Activated CD8-positive, alpha-beta T cell treated with anti-CD3 and anti-CD28 coated beads, Interleukin-2, amount 10 ng/mL, durations not matched to agents 7 days and 5 days (primary cell): ENCODE data around the gene ADNP. TPM values are rescaled to one million over a fixed set of nuclear protein-coding genes. Genes with fewer than 3 reads are reported as not detected.

ENCODE experiments used
- ATAC-seq: fragments of 150-1000 bp; cut with Tn5 transposase; one replicate; pipeline ENCODE4 v1.10.0; 2021; ENCODE audit warnings: moderate library complexity
- CTCF ChIA-PET: fragments of 350-600 bp; sonication (Branson Sonifier 250); formaldehyde crosslinking; loops from one replicate; lab custom pipeline; 2021; ENCODE audit warnings: antibody characterized with exemption; lab: Charles Lee
- POLR2A ChIA-PET: fragments of 350-600 bp; sonication (Branson Sonifier 250); formaldehyde crosslinking; loops from one replicate; lab custom pipeline; 2021; ENCODE audit warnings: antibody characterized with exemption; lab: Charles Lee
- DNase-seq: peaks from one replicate; pipeline ENCODE4 v3.0.0-alpha.2; 2020
- H3K27ac Mint-ChIP-seq: one replicate; pipeline ENCODE4 v1.8.0; 2021; ENCODE audit warnings: mild to moderate bottlenecking, mixed read lengths
- H3K27me3 Mint-ChIP-seq: one replicate; pipeline ENCODE4 v1.8.0; 2021; ENCODE audit warnings: low read depth, mixed read lengths
- H3K36me3 Mint-ChIP-seq: one replicate; pipeline ENCODE4 v1.8.0; 2021; ENCODE audit warnings: low read depth, mixed read lengths
- H3K4me1 Mint-ChIP-seq: one replicate; pipeline ENCODE4 v1.8.0; 2021; ENCODE audit warnings: low read depth, mixed read lengths
- H3K4me3 Mint-ChIP-seq: one replicate; pipeline ENCODE4 v1.8.0; 2021; ENCODE audit warnings: mild to moderate bottlenecking, mixed read lengths
- H3K9me3 Mint-ChIP-seq: one replicate; pipeline ENCODE4 v1.8.0; 2022; ENCODE audit warnings: mixed read lengths; ENCODE audit not compliant: insufficient read depth
- total RNA-seq, 2 experiments: library from RNA; stranded (reverse); gene quantifications; one replicate each; pipeline ENCODE4 v1.2.3, GENCODE V29; 2021

The ADNP gene
- total RNA-seq, 2 experiments from 2014 or later, result 62.5 to 67.6 TPM

- peak; percentile 91 for DNase-seq
- ChIA-PET POLR2A (interaction anchor here (0.8 to 3.0 kb wide), 19 partner anchors 9 to 583 kb away, joined by 3 to 101 read pairs (median 5); partner anchors contain the start of genes ADNP, BCAS4 and NFATC2), CTCF (interaction anchor here (0.8 to 3.0 kb wide), 14 partner anchors 9 to 887 kb away, joined by 3 to 49 read pairs (median 6); partner anchors contain the start of genes ADNP and BCAS4)
- H3K9me3 Mint-ChIP-seq, result no peaks in the 10 kb centered on the region
- H3K27me3 Mint-ChIP-seq, result no peaks in the 10 kb centered on the region
- ATAC-seq, result peak; percentile 75
- peak within 1 kb of the TSS; percentile 93 for H3K4me3 Mint-ChIP-seq
- peaks cover 30% of the 10 kb centered on the region for H3K36me3 Mint-ChIP-seq
- peak within 1 kb of the TSS; percentile 99 for H3K27ac Mint-ChIP-seq
- H3K4me1 Mint-ChIP-seq, result peaks cover 44% of the 10 kb centered on the region
These were observed 27.6 kb upstream of the ADNP start, which contains the start of gene MOCS3 for GRCh38 chr20:50958615-50959542. TSS of gene MOCS3 (plus strand) at chr20:50958818. CDS start at chr20:50958843, 25 bp downstream.

DNA sequence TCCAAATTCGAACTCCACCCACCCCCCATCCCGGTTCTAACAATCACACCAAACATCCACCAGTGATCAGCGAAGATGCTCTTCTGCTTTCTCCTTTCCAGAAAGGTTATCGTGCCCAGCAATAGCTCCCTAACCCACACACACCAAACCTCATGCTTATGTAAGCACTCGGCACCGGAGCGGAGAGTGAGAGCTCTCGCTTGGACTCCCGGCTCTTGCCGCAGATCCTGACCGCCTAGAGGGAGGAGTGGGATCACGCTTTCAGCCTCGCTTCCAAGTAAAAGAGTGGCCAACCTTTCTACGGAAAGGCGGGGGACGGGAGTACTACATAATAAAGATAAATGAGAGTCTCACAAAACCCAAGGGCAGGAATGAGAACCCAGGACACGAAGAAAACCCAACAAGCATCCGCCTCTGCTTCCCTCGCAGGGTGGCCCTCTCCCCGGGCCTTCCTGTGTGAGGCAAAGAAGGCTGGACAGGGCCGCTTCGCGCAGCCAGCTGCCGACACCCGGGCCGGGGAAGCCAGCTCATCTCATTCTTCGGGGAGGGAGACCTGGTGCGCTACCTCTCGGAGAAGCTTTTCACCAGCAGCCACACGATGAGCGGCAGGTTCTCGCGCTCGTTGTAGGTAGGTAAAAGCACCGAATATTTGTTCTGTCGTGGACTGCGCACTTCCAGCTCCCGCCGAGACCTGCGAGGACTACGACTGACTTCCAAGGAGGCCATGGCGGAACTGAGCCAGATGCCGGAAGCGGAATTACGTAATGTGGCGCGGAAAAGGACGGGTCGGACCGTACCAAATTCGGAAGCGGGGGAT, 26.8 kb upstream of the ADNP start, which contains the start of gene DPM1:
DPM1 (minus strand) TSS at position 735 of the 817 bp plus-strand sequence; CDS start at position 726, 9 bp downstream.
- peak; percentile 93 for DNase-seq
- POLR2A ChIA-PET, result interaction anchor here (0.6 to 3.0 kb wide), 29 partner anchors 8 to 584 kb away, joined by 3 to 101 read pairs (median 4); partner anchors contain the start of genes ADNP, BCAS4 and NFATC2
- H3K9me3 Mint-ChIP-seq, result no peaks in the 10 kb centered on the region
- H3K4me1 Mint-ChIP-seq, result peaks cover 48% of the 10 kb centered on the region
- H3K27ac Mint-ChIP-seq, result peak within 1 kb of the TSS; percentile 99
- CTCF ChIA-PET, result interaction anchor here (0.6 to 3.0 kb wide), 16 partner anchors 8 to 887 kb away, joined by 3 to 49 read pairs (median 6); partner anchors contain the start of genes ADNP and BCAS4
- H3K36me3 Mint-ChIP-seq, result peaks cover 37% of the 10 kb centered on the region
- peak; percentile 86 for ATAC-seq
- no peaks in the 10 kb centered on the region for H3K27me3 Mint-ChIP-seq
- H3K4me3 Mint-ChIP-seq, result peak within 1 kb of the TSS; percentile 93

GRCh38 chr20:50957276-50957675, 26.0 kb upstream of the ADNP start:
- Mint-ChIP-seq H3K4me1 (peaks cover 48% of the 10 kb centered on the region), H3K36me3 (peaks cover 41% of the 10 kb centered on the region), H3K27me3 (no peaks in the 10 kb centered on the region), H3K27ac (peak overlapping the region; percentile 99), H3K4me3 (peak overlapping the region; percentile 93), H3K9me3 (no peaks in the 10 kb centered on the region)
- no peak for DNase-seq
- ChIA-PET CTCF (interaction anchor here (0.6 to 3.0 kb wide), 10 partner anchors 24 to 886 kb away, joined by 4 to 49 read pairs (median 8); partner anchors contain the start of genes ADNP and BCAS4), POLR2A (interaction anchor here (0.7 to 3.0 kb wide), 18 partner anchors 9 to 585 kb away, joined by 3 to 101 read pairs (median 6); partner anchors contain the start of genes ADNP, BCAS4 and NFATC2)
- ATAC-seq, result no peak

DNA sequence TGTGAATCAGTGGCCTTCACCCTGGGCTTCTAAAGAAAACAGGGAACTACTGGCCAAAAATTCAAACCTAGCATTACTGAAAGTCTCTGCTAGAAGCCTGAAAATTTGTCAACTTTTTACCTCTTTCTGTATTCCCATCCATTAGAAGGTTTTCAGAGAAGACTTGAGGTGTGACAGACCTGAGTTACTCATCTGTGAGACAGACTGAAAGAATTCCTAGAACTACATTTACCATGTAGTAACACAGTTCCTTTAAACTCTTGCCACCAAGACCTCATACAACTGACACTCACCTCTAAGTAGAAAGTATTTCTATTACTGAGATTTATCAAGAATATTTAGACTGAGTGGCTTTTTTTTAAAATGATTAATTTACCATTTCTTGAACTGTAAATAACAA, 22.6 kb upstream of the ADNP start:
- no peak for DNase-seq
- H3K4me3 Mint-ChIP-seq, result no peak overlapping the region
- POLR2A ChIA-PET, result no interaction called here
- CTCF ChIA-PET, result no interaction called here
- H3K4me1 Mint-ChIP-seq, result peaks cover 28% of the 10 kb centered on the region
- H3K27ac Mint-ChIP-seq, result no peak overlapping the region
- no peaks in the 10 kb centered on the region for H3K9me3 Mint-ChIP-seq
- ATAC-seq, result no peak
- H3K27me3 Mint-ChIP-seq, result no peaks in the 10 kb centered on the region
- H3K36me3 Mint-ChIP-seq, result peaks cover 52% of the 10 kb centered on the region

GRCh38 chr20:50953196-50953595, 22.0 kb upstream of the ADNP start:
- Mint-ChIP-seq H3K9me3 (no peaks in the 10 kb centered on the region), H3K27me3 (no peaks in the 10 kb centered on the region), H3K4me3 (no peak overlapping the region), H3K27ac (no peak overlapping the region), H3K36me3 (peaks cover 49% of the 10 kb centered on the region), H3K4me1 (peaks cover 25% of the 10 kb centered on the region)
- ChIA-PET CTCF (no interaction called here), POLR2A (no interaction called here)
- no peak for DNase-seq
- no peak for ATAC-seq

DNA sequence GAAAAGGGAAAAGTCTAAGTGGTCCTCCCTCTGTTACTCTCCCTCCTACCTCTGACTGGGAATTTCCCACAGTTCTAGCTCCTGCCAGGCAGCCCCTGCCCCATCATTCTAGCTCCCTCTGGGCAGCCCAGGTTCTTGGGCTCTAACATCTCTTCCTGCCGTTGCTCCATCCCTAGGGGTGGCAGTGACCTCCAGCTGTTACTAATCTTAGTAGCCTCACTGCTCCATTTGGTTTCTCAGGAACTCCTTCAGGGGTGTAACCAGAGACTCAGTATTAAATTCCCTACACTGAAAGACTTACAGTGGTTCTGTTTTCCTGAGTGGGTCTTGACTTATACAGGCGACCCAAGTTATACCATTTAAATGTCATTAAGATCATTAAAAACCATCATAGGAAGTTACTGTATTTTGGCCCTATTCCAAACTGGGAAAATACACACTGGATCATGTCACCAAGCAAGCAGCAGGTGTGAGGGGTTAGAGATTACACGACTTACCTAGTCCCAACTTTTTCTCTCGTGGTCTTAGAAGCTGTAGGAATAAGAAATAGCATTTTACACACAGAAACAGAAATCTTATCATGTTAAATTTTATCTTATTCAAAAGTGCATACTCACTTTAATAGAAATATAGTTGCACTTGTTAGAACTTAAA, 17.0 kb upstream of the ADNP start:
- ChIA-PET CTCF (interaction anchor here (1.8 to 2.3 kb wide), 2 partner anchors 10 to 154 kb away, joined by 6 to 7 read pairs; partner anchors contain the start of genes BCAS4, DPM1 and MOCS3), POLR2A (interaction anchor here (0.6 to 2.2 kb wide), 3 partner anchors 10 to 1663 kb away, joined by 3 to 8 read pairs (median 5); partner anchors contain the start of genes ADNP, DPM1 and MOCS3)
- Mint-ChIP-seq H3K27me3 (no peaks in the 10 kb centered on the region), H3K9me3 (no peaks in the 10 kb centered on the region), H3K27ac (peak overlapping the region; percentile 33), H3K4me3 (no peak overlapping the region), H3K36me3 (peaks cover 53% of the 10 kb centered on the region), H3K4me1 (peaks cover 1% of the 10 kb centered on the region)
- DNase-seq (no peak), ATAC-seq (no peak)

DNA sequence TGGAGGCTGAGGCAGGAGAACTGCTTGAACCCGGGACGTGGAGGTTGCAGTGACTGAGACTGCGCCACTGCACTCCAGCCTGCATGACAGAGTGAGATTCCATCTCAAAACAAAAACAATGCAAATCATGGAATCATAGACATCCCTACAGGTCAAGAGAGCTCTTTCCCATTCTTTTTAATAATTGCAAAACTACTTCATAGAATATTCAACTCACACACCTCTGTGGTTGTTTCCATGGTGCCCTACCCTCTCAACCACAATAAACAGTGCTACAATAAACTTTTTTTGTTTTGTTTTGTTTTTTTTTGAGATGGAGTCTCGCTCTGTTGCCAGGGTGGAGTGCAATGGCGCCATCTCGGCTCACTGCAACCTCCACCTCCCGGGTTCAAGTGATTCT, 11.8 kb upstream of the ADNP start:
- no peaks in the 10 kb centered on the region for H3K27me3 Mint-ChIP-seq
- no peak for DNase-seq
- peak; percentile 62 for ATAC-seq
- H3K4me3 Mint-ChIP-seq, result no peak overlapping the region
- H3K27ac Mint-ChIP-seq, result no peak overlapping the region
- no peaks in the 10 kb centered on the region for H3K4me1 Mint-ChIP-seq
- ChIA-PET POLR2A (interaction anchor here (1.2 kb wide), 1 partner anchor 15 kb away, joined by 4 read pairs; the partner anchor contains the start of genes DPM1 and MOCS3), CTCF (interaction anchor here (1.3 to 2.7 kb wide), 3 partner anchors 11 to 149 kb away, joined by 3 to 9 read pairs (median 8); partner anchors contain the start of genes ADNP and BCAS4)
- no peaks in the 10 kb centered on the region for H3K9me3 Mint-ChIP-seq
- peaks cover 42% of the 10 kb centered on the region for H3K36me3 Mint-ChIP-seq

DNA sequence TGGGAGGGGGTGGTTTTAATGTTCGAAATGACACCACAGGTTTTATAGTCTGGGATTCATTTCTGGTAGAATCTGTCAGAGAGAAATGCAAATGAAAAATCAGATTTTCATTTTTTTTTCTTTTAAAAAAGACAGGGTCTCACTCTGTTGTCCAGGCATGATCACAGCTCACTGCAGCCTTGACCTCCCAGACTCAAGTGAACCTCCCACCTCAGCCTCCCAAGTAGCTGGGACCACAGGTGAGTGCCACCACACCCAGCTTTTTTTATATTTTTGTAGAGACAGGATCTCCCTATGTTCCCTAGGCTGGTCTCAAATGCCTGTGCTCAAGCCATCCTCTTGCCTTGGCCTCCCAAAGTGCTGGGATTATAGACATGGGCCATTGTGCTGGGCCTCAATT, 2.4 kb upstream of the ADNP start:
- no peaks in the 10 kb centered on the region for H3K27me3 Mint-ChIP-seq
- H3K4me1 Mint-ChIP-seq, result peaks cover 20% of the 10 kb centered on the region
- CTCF ChIA-PET, result interaction anchor here (1.6 to 14.0 kb wide), 3 partner anchors 24 to 141 kb away, joined by 5 to 407 read pairs (median 90); partner anchors contain the start of genes BCAS4 and DPM1
- H3K4me3 Mint-ChIP-seq, result no peak overlapping the region
- POLR2A ChIA-PET, result interaction anchor here (0.6 to 6.7 kb wide), 2 partner anchors 24 to 139 kb away, joined by 3 to 101 read pairs; partner anchors contain the start of genes BCAS4, DPM1 and MOCS3
- DNase-seq, result no peak
- H3K27ac Mint-ChIP-seq, result no peak overlapping the region
- no peak for ATAC-seq
- no peaks in the 10 kb centered on the region for H3K9me3 Mint-ChIP-seq
- H3K36me3 Mint-ChIP-seq, result peaks cover 58% of the 10 kb centered on the region

GRCh38 chr20:50932691-50933280, 1.5 kb upstream of the ADNP start:
- CTCF ChIA-PET, result interaction anchor here (1.6 to 14.0 kb wide), 6 partner anchors 7 to 140 kb away, joined by 4 to 407 read pairs (median 49); partner anchors contain the start of genes BCAS4 and DPM1
- H3K4me1 Mint-ChIP-seq, result peaks cover 27% of the 10 kb centered on the region
- POLR2A ChIA-PET, result interaction anchor here (0.6 to 6.7 kb wide), 5 partner anchors 9 to 198 kb away, joined by 3 to 101 read pairs (median 4); partner anchors contain the start of genes BCAS4, DPM1 and MOCS3
- ATAC-seq (no peak), DNase-seq (no peak)
- peak overlapping the region; percentile 82 for H3K4me3 Mint-ChIP-seq
- H3K27ac Mint-ChIP-seq, result peak overlapping the region; percentile 97
- H3K27me3 Mint-ChIP-seq, result no peaks in the 10 kb centered on the region
- H3K36me3 Mint-ChIP-seq, result peaks cover 62% of the 10 kb centered on the region
- no peaks in the 10 kb centered on the region for H3K9me3 Mint-ChIP-seq
